D341Med (cell line): Measurements from ENCODE around the gene FAU.
"Not testable (repeated sequence)": the region's sequence is repeated elsewhere in the genome, so short reads cannot be mapped to it uniquely, and the experiment has no call there.

ENCODE experiments used
- DNase-seq: peaks from one replicate; pipeline ENCODE4 v3.0.0; 2012; ENCODE audit warnings: low spot score

Gene FAU

DNA sequence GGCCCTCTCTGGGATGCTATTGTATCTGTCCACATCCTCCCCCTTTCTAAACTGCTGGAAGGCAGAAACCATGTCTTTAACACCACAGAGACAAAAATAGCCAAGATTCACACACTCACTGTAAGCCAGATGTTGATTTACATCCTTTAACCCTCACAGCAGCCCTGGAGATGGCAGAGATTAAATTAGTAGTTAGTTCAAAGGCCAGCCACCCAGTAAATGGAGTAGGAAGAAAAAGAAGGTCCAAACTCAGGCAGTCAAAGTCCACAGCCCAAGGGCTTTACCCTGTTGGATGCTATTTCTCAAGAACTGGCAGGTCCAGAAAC lies 2.3 kb downstream of the FAU start:
- no peak for DNase-seq

GRCh38 chr11:65118891-65119669 lies 2.9 kb downstream of the FAU start:
- DNase-seq: not testable (repeated sequence)

DNA sequence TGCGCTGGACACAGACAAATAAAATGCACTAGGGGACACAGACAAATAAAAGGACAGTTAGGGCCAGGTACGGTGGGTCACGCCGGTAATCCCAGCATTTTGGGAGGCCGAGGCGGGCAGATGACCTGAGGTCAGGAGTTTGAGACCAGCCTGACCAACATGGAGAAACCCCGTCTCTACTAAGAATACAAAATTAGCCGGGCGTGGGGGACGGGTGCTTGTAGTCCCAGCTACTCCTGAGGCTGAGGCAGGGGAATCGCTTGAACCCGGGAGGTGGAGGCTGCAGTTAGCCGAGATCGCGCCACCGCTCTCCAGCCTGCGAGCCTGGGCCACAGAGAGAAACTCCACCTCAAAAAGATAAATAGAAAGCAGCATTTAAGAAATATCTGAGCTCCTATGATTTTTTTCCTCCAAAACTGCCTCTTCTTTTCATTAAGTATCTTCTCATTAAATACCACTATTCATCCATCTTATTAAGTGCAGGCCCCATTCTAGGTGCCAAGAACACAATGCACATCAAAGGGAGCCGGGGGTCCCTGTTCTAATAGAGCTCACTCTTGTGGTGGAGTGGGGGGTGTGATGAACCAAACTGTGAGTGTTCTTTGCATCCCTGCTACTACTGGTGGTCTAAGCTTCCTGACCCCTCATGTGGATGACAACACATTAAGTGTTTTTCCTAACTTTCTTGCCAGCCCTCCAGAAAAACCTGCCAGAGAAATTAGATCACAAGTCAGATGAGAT lies 3.7 kb downstream of the FAU start:
- no peak for DNase-seq

GRCh38 chr11:65117206-65118096 lies 4.5 kb downstream of the FAU start, which contains the start of gene ZNHIT2:
TSS of gene ZNHIT2 (minus strand) at chr11:65117701. CDS start at chr11:65117653, 48 bp downstream.
- peak; percentile 91 for DNase-seq

GRCh38 chr11:65116370-65117205 lies 5.3 kb downstream of the FAU start:
- DNase-seq: no peak

DNA sequence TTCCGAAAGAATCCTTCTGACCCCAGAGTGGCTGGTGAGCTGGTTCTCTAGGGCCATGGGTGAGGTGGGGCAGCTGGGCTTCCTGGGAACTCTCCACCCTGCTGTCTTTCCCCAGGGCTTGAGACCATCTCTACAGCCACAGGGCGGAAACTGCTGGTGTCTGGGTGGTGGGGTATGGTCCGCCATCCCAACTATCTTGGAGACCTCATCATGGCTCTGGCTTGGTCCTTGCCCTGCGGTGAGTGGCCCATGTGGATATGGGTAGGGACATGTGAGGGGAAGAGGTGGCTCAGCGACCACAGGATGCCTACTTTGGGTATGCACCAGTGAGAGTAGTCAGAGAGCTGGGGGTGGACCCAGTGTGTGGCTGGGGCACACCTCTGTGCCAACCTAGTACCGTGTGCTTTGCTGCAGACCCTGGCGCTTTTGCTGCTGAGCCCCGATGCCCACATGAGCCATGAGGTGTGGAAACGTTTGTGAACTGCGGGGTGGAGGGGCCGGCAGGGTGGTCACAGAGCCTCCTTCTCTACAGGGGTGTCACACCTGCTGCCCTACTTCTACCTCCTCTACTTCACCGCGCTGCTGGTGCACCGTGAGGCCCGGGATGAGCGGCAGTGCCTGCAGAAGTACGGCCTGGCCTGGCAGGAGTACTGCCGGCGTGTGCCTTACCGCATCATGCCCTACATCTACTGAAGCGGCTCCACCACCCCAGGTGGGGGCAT lies 6.4 kb downstream of the FAU start:
- DNase-seq: no peak

DNA sequence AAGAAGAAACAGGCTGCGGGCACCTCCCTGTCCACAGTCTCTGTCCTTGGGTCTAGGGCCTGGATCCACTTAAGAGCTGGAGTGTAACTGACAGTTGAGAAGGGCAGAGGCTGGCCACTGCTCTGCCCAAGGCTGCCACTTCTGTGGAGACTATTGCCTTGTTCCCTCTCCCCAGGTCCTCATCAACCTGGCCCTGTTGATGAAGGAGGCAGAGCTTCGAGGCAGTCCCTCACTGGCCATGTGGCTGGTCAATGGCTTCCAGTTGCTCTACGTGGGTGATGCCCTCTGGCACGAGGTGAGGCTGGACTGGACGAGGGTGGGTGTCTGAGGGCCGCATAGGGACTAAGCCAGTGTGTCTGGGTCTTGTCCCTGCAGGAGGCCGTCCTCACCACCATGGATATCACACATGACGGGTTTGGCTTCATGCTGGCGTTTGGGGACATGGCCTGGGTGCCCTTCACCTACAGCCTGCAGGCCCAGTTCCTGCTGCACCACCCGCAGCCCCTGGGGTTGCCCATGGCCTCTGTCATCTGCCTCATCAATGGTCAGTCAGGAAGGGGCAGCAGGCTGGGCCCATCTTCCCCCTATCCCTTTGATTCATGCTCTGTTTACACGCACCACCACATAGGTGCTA lies 7.3 kb downstream of the FAU start:
- DNase-seq: no peak

GRCh38 chr11:65113839-65114238 lies 8.1 kb downstream of the FAU start:
- DNase-seq: no peak

DNA sequence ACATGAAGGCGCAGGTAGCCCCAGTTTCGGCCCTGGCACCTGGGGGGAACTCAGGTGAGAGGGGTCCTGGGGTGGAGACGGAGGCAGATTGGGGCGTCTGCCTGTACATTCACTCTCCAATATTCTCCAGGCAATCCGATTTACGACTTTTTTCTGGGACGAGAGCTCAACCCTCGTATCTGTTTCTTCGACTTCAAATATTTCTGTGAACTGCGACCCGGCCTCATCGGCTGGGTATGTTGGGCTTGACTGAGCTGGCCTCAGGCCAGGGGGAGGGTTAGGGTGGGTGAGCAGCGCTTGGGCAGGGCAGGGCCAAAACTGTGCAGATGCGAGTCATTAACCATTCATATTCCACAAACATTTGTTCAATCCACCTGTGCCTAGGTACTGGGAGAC lies 8.6 kb downstream of the FAU start:
- DNase-seq: no peak

DNA sequence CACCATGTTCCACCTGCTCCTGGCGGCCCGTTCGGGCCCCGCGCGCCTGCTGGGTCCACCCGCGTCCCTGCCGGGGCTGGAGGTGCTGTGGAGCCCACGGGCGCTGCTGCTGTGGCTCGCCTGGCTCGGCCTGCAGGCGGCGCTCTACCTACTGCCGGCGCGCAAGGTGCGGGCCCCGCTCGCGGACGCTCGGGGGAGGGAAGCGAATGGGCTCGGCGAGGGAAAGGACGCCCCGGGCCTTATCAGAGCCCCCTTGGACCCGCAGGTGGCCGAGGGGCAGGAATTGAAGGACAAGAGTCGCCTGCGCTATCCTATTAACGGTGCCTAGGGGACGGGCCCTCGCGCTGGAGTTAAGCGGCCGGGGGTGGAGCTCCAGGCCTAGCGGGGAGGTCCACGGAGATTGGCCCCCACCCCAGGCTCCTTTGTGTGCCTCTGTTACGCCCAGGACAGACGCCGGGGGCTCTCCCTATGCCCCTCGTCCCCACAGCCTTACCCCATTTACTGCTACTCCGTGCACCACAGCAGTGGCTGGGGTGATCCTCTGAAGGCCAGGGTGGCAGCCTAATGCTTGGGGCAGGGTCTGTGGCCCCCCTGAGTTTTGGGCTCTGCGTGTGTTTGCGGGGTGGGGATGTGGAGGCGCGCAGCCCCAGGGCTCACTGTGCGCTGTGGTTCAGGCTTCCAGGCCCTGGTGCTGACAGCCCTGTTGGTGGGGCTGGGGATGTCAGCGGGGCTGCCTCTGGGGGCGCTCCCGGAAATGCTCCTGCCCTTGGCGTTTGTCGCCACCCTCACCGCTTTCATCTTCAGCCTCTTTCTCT lies 9.2 kb downstream of the FAU start:
- peak; percentile 84 for DNase-seq

DNA sequence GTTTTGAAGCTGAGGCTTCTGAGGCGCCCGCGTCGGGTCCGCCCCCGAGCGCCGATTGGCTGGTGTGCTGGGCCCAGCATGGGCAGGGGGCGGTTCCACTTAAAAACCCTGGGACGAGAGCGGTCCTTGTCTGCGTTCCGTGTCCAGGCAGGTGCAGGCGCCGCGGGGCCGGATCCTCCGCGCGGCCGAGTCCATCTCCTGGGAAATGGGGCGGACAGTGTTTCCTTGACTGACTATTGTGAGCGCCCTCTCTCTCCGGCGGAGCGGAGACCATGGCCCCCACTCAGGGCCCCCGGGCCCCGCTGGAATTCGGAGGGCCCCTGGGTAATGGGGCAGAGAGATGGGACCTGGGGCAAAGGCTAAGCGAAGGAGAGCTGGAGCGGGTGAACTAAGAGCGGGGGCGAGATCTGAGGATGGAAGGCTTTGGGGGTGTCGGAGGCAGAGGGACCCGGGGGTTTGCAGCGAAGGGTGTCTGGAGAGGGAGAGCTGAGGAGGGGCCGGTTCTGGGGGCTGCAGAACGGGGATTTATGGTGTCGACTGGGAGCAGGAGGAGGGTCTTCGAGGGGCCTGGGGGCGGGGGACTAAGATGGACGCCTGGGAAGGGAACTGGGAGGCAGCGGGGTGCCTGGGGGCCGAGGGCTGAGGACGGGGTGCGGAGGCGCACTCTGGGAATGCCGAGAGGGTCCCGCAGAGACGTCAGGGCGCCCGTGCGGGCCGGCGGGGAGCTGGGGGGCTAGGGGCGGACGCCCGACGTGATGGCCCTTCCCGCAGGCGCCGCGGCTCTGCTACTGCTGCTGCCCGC lies 10.0 kb downstream of the FAU start, which contains the start of gene TM7SF2:
Gene TM7SF2 (plus strand): TSS at position 129 of the 802 bp plus-strand sequence. CDS start 144 bp downstream, at position 273.
- peak; percentile 95 for DNase-seq

DNA sequence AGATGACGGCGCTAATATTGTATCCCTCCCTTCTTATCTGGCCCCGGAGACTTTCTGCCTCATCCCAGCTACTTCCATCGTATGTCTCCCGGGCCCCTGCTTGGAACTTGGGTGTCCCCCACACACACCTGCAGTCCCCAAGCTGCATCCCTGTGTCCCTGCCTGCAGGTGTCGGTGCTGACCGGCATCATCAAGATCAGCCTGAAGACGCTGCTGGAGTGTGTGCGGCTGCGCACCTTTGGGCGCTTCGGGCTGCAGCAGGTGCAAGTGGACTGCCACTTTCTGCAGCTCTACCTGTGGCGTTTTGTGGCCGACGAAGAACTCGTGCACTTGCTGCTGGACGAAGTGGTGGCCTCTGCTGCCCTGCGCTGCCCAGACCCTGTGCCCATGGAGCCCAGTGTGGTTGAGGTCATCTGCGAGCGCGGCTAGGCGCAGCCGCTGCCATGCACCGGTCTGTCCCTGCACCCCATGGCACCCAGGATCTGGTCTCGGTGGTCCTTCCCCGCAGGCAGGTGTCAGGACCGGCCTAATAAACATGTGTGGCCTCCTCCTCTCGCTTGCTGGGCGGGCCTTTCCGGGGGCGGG lies 10.7 kb downstream of the FAU start:
- no peak for DNase-seq

DNA sequence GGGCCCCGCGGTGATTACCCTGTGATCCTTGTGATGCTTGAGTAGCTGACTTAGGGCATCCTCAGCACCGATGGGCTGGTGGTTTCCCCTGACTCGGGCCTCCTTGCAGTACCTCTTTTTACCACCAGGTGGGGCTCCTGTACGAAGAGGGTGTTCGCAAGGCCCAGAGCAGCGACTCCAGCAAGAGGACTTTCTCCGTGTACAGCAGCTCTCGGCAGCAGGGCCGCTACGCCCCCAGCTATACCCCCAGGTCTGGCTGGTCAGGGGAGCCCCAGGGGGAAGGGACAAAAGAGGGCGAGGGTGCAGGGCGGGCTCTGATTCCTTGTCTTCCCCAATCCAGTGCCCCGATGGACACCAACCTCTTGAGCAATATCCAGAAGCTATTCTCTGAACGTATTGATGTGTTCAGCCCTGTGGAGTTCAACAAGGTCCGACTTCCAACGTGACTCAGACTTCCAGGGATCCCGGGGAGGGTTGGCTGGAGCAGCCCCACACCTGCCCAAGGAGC lies 11.5 kb downstream of the FAU start:
- peak; percentile 87 for DNase-seq

DNA sequence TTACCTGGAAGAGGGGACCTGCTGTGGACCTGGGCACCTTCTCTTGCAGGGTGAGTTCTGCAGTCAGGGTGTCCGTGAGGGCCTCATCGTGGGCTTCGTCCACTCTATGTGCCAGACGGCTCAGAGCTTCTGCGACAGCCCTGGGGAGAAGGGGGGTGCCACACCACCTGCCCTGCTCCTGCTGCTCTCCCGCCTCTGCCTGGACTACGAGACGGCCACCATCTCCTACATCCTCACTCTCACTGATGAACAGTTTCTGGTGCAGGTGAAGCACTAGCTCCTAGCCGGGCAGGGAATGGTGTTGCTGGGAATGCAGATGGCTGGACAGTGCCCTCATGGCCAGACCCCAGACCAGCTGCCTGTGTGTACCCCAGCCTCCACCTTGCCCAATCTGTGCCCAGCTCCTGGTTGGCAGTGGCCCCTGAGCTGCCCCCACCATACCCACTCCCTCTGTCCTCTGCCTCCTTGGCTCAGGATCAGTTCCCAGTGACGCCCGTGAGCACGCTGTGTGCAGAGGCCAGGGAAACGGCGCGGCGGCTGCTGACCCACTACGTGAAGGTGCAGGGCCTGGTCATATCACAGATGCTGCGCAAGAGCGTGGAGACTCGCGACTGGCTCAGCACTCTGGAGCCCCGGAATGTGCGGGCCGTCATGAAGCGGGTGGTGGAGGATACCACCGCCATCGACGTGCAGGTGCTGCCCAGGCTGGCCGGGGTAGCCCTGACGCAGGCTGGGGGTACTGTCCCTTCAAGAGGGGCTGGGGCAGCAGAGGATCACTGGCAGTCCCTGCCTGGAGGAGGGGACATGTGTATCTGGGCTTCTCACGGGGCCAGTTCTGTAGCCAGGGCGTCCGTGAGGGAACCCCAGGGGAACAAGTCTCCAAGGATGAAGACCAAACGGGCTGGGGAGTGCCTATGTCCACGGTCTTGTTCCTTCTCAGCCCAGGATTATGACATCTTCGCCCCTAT lies 12.4 kb downstream of the FAU start:
- no peak for DNase-seq

DNA sequence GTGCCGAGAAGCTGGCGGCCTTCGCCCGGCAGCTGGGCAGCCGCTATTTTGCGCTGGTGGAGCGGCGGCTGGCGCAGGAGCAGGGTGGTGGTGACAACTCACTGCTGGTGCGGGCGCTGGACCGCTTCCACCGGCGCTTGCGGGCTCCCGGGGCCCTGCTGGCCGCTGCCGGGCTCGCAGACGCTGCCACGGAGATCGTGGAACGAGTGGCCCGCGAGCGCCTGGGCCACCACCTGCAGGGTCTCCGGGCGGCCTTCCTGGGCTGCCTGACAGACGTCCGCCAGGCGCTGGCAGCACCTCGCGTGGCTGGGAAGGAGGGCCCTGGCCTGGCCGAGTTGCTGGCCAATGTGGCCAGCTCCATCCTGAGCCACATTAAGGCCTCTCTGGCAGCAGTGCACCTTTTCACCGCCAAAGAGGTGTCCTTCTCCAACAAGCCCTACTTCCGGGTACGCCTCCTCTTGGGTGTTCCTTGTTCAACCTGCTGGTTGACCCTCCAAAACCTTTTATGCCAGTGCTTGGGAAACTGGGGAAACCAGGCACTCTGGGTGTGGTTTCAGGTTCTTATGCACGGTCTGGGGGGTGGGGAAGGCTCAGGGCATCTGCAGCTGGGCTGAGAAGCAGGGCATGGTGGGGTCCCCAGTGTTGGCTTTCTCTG lies 13.3 kb downstream of the FAU start:
- DNase-seq: no peak

GRCh38 chr11:65107751-65108468 lies 14.0 kb downstream of the FAU start:
- no peak for DNase-seq
